CD4-positive, alpha-beta T cell (primary cell): ENCODE measurements around the gene FBXW4. TPM values are rescaled to one million over a fixed set of nuclear protein-coding genes. Genes with fewer than 3 reads are reported as not detected.

Source experiments
- ATAC-seq: fragments of 200-7000 bp; cut with Tn5 transposase; one replicate; pipeline ENCODE4 v1.10.0; 2022; ENCODE audit warnings: mild to moderate bottlenecking; ENCODE audit not compliant: poor library complexity
- CTCF ChIA-PET: fragments of 350-600 bp; sonication (Branson Sonifier 250); formaldehyde crosslinking; loops from one replicate; lab custom pipeline; 2021; ENCODE audit warnings: antibody characterized with exemption, inconsistent platforms; lab: Charles Lee
- POLR2A ChIA-PET: fragments of 350-600 bp; sonication (Branson Sonifier 250); formaldehyde crosslinking; loops from one replicate; lab custom pipeline; 2021; ENCODE audit warnings: antibody characterized with exemption, inconsistent platforms; lab: Charles Lee
- DNase-seq, 14 experiments: peaks; one replicate each; pipeline ENCODE4 v3.0.0-alpha.2; 2013 to 2020; ENCODE audit warnings: mixed read lengths in 2 of 14
- H3K27ac ChIP-seq, 2 donors: one replicate each; pipeline versions ENCODE4 v1.5.1 to v1.7.0; 2013; ENCODE audit warnings: low read length in 2 of 2, low read depth in 1 of 2, mild to moderate bottlenecking in 1 of 2
- H3K27me3 ChIP-seq, 2 experiments: 1 replicate in 1 of 2; 2 replicates in 1 of 2; pipeline versions ENCODE4 v1.6.1 to v1.7.0; 2013; ENCODE audit warnings: low read length in 2 of 2, control low read depth in 1 of 2, mild to moderate bottlenecking in 1 of 2, moderate library complexity in 1 of 2; ENCODE audit not compliant: insufficient read depth in 2 of 2, control insufficient read depth in 1 of 2
- H3K36me3 ChIP-seq: one replicate; pipeline ENCODE4 v1.6.1; 2013; ENCODE audit warnings: low read length, control low read depth; ENCODE audit not compliant: insufficient read depth
- H3K4me1 ChIP-seq: one replicate; pipeline ENCODE4 v1.6.1; 2013; ENCODE audit warnings: low read length, control low read depth; ENCODE audit not compliant: insufficient read depth
- H3K4me3 ChIP-seq: one replicate; pipeline ENCODE4 v1.5.1; 2013; ENCODE audit warnings: mild to moderate bottlenecking, low read length, moderate library complexity
- H3K9me3 ChIP-seq, 2 experiments: 1 replicate in 1 of 2; 2 replicates in 1 of 2; pipeline versions ENCODE4 v1.6.1 to v1.7.0; 2013; ENCODE audit warnings: low read length in 2 of 2, mild to moderate bottlenecking in 2 of 2, control low read depth in 1 of 2, moderate library complexity in 1 of 2; ENCODE audit not compliant: control insufficient read depth in 1 of 2, insufficient read depth in 1 of 2
- H3K27ac Mint-ChIP-seq: one replicate; pipeline ENCODE4 v1.8.0; 2020; ENCODE audit warnings: mixed read lengths
- H3K27me3 Mint-ChIP-seq: one replicate; pipeline ENCODE4 v1.8.0; 2021; ENCODE audit warnings: mixed read lengths
- H3K36me3 Mint-ChIP-seq: one replicate; pipeline ENCODE4 v1.8.0; 2021; ENCODE audit warnings: low read depth, mixed read lengths
- H3K4me1 Mint-ChIP-seq: one replicate; pipeline ENCODE4 v1.8.0; 2021; ENCODE audit warnings: low read depth, mixed read lengths
- H3K4me3 Mint-ChIP-seq: one replicate; pipeline ENCODE4 v1.8.0; 2020; ENCODE audit warnings: mild to moderate bottlenecking, mixed read lengths
- H3K9me3 Mint-ChIP-seq: one replicate; pipeline ENCODE4 v1.8.0; 2020; ENCODE audit warnings: mixed read lengths
- intact Hi-C, 2 experiments: fragments of 100-400 bp; cut with DNase I in 1 of 2; cut with micrococcal nuclease in 1 of 2; formaldehyde crosslinking; loops; one replicate each; pipeline versions ENCODE4 v1.15.1 to v1.9.0; 2023 to 2025; cut with DNase I, micrococcal nuclease
- total RNA-seq, 174 experiments: library from RNA in 2 of 174; stranded (reverse) in 2 of 174; gene quantifications; one replicate each; pipeline ENCODE4 v1.2.3 and lab custom pipeline; 2021 to 2026
- TF ChIP-seq, protein P1 (sequence below): fragments of 200-600 bp; IDR thresholded peaks from one replicate; pipeline ENCODE4 v1.8.0; 2022; ENCODE audit warnings: antibody characterized with exemption, mild to moderate bottlenecking

The FBXW4 gene
- total RNA-seq, 2 experiments from 2014 or later = 69.7 to 76.4 TPM

DNA sequence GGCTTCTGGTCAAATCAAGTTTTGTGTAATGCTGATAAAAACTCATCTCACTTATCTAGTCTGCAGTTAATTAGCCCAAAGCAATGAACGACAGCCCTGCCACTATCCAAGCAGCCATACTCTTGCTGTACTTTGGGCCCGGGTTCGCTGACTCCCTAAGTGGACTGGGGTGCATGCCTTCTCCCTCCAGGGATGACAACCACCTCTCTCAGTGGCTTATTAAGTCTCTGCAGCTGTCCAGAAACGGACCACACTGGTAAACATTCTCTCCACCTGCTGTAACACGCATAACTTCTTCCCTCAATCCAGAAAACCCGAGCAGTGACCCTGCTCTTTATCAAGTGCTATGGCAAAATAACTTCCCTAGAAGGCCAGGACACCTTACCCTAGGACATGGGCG, 3.9 kb downstream of the FBXW4 start:
- ChIA-PET POLR2A (no interaction called here), CTCF (no interaction called here)
- peaks cover 27% of the 10 kb centered on the region for H3K4me1 ChIP-seq
- Mint-ChIP-seq H3K36me3 (peaks cover 46% of the 10 kb centered on the region), H3K4me1 (peaks cover 83% of the 10 kb centered on the region), H3K27ac (peak overlapping the region; percentile 98), H3K27me3 (no peaks in the 10 kb centered on the region), H3K9me3 (no peaks in the 10 kb centered on the region), H3K4me3 (no peak overlapping the region)
- H3K36me3 ChIP-seq = peaks cover 5% of the 10 kb centered on the region
- DNase-seq = no peak
- TF ChIP-seq, protein P1, sequence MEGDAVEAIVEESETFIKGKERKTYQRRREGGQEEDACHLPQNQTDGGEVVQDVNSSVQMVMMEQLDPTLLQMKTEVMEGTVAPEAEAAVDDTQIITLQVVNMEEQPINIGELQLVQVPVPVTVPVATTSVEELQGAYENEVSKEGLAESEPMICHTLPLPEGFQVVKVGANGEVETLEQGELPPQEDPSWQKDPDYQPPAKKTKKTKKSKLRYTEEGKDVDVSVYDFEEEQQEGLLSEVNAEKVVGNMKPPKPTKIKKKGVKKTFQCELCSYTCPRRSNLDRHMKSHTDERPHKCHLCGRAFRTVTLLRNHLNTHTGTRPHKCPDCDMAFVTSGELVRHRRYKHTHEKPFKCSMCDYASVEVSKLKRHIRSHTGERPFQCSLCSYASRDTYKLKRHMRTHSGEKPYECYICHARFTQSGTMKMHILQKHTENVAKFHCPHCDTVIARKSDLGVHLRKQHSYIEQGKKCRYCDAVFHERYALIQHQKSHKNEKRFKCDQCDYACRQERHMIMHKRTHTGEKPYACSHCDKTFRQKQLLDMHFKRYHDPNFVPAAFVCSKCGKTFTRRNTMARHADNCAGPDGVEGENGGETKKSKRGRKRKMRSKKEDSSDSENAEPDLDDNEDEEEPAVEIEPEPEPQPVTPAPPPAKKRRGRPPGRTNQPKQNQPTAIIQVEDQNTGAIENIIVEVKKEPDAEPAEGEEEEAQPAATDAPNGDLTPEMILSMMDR = no peak
- H3K9me3 ChIP-seq = no peaks in the 10 kb centered on the region
- H3K4me3 ChIP-seq = no peak overlapping the region
- H3K27me3 ChIP-seq = no peaks in the 10 kb centered on the region
- H3K27ac ChIP-seq = no peak overlapping the region
- intact Hi-C loops = loop anchor here in 1 of 2 experiments (5.0 to 10.0 kb wide), 4 partner anchors 91 to 1674 kb away; partner anchors contain the start of genes DPCD, NPM3, OGA and POLL
- no peak for ATAC-seq

DNA sequence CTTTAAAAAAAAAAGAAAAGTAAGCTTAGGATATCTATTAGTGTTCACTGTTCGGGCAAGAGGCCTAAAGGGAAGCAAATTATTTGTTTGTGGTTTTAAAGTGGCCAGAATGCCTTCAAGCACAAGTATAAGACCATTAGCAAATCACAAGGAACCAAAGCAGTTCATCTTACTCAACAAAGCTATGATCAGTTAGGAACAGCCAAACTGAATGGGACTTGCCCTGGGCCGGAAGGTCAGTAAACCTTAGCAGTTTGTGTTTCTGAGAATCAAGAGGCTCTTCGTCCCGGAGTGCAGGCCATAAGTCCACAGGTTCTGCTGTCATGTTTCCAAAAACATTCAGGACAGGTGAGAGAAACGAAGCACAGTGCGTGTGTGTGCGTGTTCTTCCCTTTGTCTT, 4.5 kb downstream of the FBXW4 start:
- Mint-ChIP-seq H3K27ac (peak overlapping the region; percentile 98), H3K9me3 (no peaks in the 10 kb centered on the region), H3K36me3 (peaks cover 50% of the 10 kb centered on the region), H3K4me3 (peak overlapping the region; percentile 11), H3K27me3 (no peaks in the 10 kb centered on the region), H3K4me1 (peaks cover 87% of the 10 kb centered on the region)
- Histone ChIP-seq H3K4me3 (no peak overlapping the region), H3K27me3 (no peaks in the 10 kb centered on the region), H3K9me3 (no peaks in the 10 kb centered on the region), H3K4me1 (peaks cover 25% of the 10 kb centered on the region), H3K27ac (no peak overlapping the region), H3K36me3 (peaks cover 10% of the 10 kb centered on the region)
- TF ChIP-seq, protein P1 = no peak
- ChIA-PET POLR2A (no interaction called here), CTCF (no interaction called here)
- ATAC-seq (no peak), DNase-seq (no peak)
- intact Hi-C loops = loop anchor here in 1 of 2 experiments (5.0 to 10.0 kb wide), 4 partner anchors 92 to 1674 kb away; partner anchors contain the start of genes DPCD, NPM3, OGA and POLL

DNA sequence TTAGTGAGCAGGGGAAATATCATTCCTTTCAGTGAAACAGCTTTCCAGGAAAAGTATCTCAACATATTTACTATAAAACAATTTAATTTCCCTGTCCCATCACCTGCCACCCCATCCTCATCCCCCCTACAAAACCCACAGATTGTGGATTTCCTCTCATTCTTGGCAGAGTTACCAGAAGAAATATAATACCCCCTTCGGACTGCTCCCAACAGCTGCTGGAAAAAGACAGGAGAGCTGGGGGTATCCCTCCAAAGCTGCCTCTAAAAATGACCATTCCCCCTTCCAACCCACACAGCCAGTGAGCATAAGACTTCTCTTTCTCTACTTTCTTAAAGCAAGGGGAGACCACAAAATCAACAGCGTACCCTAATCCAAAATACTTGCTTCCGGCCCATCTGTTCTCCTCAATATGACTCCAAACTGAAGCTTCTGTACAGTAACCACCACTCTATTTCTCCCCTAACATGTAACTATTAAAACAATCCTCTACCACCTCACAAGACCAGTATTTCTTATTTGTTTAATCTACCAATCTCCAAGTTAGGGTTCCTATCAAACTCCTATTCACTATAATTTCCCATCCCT, 7.8 kb downstream of the FBXW4 start:
- intact Hi-C loops = no loop called here
- POLR2A ChIA-PET = no interaction called here
- no peaks in the 10 kb centered on the region for H3K9me3 Mint-ChIP-seq
- peaks cover 10% of the 10 kb centered on the region for H3K36me3 ChIP-seq
- no peak for DNase-seq
- TF ChIP-seq, protein P1 = no peak
- H3K4me3 ChIP-seq = no peak overlapping the region
- no peaks in the 10 kb centered on the region for H3K27me3 Mint-ChIP-seq
- H3K4me3 Mint-ChIP-seq = no peak overlapping the region
- no peaks in the 10 kb centered on the region for H3K27me3 ChIP-seq
- peaks cover 18% of the 10 kb centered on the region for H3K4me1 ChIP-seq
- CTCF ChIA-PET = no interaction called here
- H3K36me3 Mint-ChIP-seq = peaks cover 52% of the 10 kb centered on the region
- ATAC-seq = no peak
- H3K27ac Mint-ChIP-seq = peak overlapping the region; percentile 21
- H3K27ac ChIP-seq = no peak overlapping the region
- peaks cover 94% of the 10 kb centered on the region for H3K4me1 Mint-ChIP-seq
- no peaks in the 10 kb centered on the region for H3K9me3 ChIP-seq
